WTC11 (cell line): ENCODE data around the gene EDDM13.
"Not testable (repeated sequence)": the region's sequence is repeated elsewhere in the genome, so short reads cannot be mapped to it uniquely, and the experiment has no call there.

Experiments
- ELF4 ChIP-seq: sonication (generic); formaldehyde crosslinking; IDR thresholded peaks from 2 replicates; pipeline ENCODE4 v1.8.1; 2022; ENCODE audit warnings: low read depth, mild to moderate bottlenecking, moderate library complexity, missing genetic modification reagents
- SMAD4 ChIP-seq: sonication (generic); formaldehyde crosslinking; IDR thresholded peaks from 2 replicates; pipeline ENCODE4 v1.8.0; 2022; ENCODE audit warnings: mild to moderate bottlenecking, missing genetic modification reagents
- STAT6 ChIP-seq: sonication (generic); formaldehyde crosslinking; conservative IDR thresholded peaks from 2 replicates; pipeline ENCODE4 v1.8.1; 2023; ENCODE audit warnings: mild to moderate bottlenecking, low read depth, missing genetic modification reagents, moderate library complexity
- ZNF121 ChIP-seq: sonication (generic); formaldehyde crosslinking; IDR thresholded peaks from 2 replicates; pipeline ENCODE4 v1.8.0; 2023; ENCODE audit warnings: missing genetic modification reagents
- ZNF671 ChIP-seq: fragments of 250-450 bp; sonication (Bioruptor Pico); IDR thresholded peaks from 2 replicates; pipeline ENCODE4 v1.8.0; 2021; ENCODE audit warnings: mild to moderate bottlenecking
- TF ChIP-seq, protein P1 (sequence below): fragments of 200-600 bp; IDR thresholded peaks from 2 replicates; pipeline ENCODE4 v1.8.0; 2022; ENCODE audit warnings: antibody characterized with exemption
- TF ChIP-seq, protein P2 (sequence below): sonication (generic); formaldehyde crosslinking; IDR thresholded peaks from 2 replicates; pipeline ENCODE4 v1.8.0; 2022; ENCODE audit warnings: mild to moderate bottlenecking, missing genetic modification reagents

DNA sequence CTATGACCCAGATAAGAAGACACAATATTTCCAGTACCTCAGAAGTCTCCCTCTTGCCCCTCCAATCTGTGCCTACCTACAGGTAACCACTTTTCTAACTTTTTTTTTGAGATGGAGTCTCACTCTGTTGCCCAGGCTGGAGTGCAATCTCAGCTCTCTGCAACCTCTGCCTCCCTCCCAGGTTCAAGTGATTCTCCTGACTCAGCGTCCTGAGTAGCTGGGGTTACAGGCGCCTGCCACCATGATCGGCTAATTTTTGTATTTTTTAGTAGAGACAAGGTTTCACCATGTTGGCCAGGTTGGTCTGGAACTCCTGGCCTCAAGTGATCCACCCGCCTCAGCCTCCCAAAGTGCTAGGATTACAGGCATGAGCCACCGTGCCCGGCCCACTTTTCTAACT, 10.6 kb upstream of the EDDM13 start:
- TF ChIP-seq, protein P1, sequence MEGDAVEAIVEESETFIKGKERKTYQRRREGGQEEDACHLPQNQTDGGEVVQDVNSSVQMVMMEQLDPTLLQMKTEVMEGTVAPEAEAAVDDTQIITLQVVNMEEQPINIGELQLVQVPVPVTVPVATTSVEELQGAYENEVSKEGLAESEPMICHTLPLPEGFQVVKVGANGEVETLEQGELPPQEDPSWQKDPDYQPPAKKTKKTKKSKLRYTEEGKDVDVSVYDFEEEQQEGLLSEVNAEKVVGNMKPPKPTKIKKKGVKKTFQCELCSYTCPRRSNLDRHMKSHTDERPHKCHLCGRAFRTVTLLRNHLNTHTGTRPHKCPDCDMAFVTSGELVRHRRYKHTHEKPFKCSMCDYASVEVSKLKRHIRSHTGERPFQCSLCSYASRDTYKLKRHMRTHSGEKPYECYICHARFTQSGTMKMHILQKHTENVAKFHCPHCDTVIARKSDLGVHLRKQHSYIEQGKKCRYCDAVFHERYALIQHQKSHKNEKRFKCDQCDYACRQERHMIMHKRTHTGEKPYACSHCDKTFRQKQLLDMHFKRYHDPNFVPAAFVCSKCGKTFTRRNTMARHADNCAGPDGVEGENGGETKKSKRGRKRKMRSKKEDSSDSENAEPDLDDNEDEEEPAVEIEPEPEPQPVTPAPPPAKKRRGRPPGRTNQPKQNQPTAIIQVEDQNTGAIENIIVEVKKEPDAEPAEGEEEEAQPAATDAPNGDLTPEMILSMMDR = not testable (repeated sequence)
- not testable (repeated sequence) for TF ChIP-seq STAT6, SMAD4, ZNF671, ZNF121, ELF4 (CRISPR knock-in tag)
- TF ChIP-seq, protein P2, sequence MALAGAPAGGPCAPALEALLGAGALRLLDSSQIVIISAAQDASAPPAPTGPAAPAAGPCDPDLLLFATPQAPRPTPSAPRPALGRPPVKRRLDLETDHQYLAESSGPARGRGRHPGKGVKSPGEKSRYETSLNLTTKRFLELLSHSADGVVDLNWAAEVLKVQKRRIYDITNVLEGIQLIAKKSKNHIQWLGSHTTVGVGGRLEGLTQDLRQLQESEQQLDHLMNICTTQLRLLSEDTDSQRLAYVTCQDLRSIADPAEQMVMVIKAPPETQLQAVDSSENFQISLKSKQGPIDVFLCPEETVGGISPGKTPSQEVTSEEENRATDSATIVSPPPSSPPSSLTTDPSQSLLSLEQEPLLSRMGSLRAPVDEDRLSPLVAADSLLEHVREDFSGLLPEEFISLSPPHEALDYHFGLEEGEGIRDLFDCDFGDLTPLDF (CRISPR knock-in tag) = not testable (repeated sequence)
